GM12865 (cell line): Measurements from ENCODE around the gene INCA1.
A peak's percentile ranks its signal among the peaks of the same experiment; 100 is the strongest.

Source experiments
- DNase-seq: peaks from one replicate; pipeline ENCODE4 v3.0.0; 2010; ENCODE audit warnings: low read depth
- H3K4me3 ChIP-seq: 2 replicates; pipeline ENCODE4 v1.5.1; 2011; ENCODE audit warnings: mild to moderate bottlenecking, low read depth, low read length, control low read depth
- CTCF ChIP-seq: IDR thresholded peaks from 2 replicates; pipeline ENCODE4 v1.5.1; 2011; ENCODE audit warnings: low read length, control low read depth, low read depth, inconsistent platforms; ENCODE audit not compliant: insufficient read depth; ENCODE audit errors: missing control alignments

The INCA1 gene

DNA sequence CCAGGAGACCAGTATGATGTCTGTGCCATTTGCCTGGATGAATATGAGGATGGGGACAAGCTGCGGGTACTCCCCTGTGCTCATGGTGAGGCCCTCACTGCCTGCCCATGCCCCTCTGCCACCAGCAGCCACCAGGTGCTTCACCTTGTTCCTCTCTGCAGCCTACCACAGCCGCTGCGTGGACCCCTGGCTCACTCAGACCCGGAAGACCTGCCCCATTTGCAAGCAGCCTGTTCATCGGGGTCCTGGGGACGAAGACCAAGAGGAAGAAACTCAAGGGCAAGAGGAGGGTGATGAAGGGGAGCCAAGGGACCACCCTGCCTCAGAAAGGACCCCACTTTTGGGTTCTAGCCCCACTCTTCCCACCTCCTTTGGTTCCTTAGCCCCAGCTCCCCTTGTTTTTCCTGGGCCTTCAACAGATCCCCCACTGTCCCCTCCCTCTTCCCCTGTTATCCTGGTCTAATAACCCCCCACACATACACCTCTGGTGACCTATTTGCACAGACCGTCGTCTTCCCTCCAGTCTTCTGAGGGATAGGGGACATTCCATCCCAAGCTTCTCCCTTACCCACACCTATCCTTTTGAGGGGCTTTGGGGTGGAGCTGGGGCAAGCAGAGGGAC is 52.7 kb downstream of the INCA1 start:
- no peak for TF ChIP-seq CTCF
- peak overlapping the region; percentile 81 for H3K4me3 ChIP-seq

DNA sequence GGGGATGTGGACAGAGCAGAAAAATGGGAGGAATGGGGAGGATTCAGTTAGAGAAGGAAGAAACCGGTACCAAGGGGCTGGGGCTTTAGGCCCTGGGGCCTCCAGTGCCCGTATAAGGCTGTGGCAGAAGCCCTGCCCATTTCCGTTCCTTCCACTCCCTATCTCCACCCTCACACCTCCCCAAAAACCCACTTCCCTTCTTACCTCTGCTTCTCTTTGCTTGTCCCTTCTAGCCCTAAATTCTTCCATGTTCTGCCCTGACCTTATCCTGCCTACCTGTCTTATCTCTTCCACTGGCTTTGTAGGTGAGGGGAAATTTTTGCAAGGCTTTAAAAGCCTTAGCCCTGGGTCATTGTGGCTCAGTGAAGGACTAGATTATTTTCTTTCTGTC is 53.2 kb downstream of the INCA1 start:
- H3K4me3 ChIP-seq = peak overlapping the region; percentile 81
- DNase-seq = peak; percentile 87
- no peak for TF ChIP-seq CTCF

More for the DNA sequence above, 52.7 kb downstream of the INCA1 start:
- DNase-seq = peak; percentile 75

GRCh38 chr17:4942760-4943508 is 54.4 kb downstream of the INCA1 start:
- DNase-seq = no peak
- H3K4me3 ChIP-seq = no peak overlapping the region
- no peak for TF ChIP-seq CTCF

DNA sequence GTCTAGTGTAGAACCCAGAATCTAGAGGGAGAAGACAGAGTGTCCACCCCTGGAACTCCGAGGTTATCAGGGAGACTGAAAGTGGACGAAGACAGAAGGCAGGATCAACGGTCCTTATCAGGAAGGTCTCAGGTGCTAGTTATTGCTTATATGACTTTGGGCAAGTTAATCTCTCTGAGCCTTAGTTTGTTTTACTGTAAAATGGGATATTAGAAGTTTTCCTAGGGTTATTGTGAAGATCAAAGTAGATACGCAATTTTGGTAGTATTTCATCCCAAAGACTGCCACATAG is 56.1 kb downstream of the INCA1 start:
- DNase-seq = no peak
- H3K4me3 ChIP-seq = peak overlapping the region; percentile 97

GRCh38 chr17:4940555-4941318 is 56.6 kb downstream of the INCA1 start:
- no peak for TF ChIP-seq CTCF
- DNase-seq = peak; percentile 67
- H3K4me3 ChIP-seq = peak overlapping the region; percentile 97

More for the DNA sequence above, 56.1 kb downstream of the INCA1 start:
- TF ChIP-seq CTCF = no peak

DNA sequence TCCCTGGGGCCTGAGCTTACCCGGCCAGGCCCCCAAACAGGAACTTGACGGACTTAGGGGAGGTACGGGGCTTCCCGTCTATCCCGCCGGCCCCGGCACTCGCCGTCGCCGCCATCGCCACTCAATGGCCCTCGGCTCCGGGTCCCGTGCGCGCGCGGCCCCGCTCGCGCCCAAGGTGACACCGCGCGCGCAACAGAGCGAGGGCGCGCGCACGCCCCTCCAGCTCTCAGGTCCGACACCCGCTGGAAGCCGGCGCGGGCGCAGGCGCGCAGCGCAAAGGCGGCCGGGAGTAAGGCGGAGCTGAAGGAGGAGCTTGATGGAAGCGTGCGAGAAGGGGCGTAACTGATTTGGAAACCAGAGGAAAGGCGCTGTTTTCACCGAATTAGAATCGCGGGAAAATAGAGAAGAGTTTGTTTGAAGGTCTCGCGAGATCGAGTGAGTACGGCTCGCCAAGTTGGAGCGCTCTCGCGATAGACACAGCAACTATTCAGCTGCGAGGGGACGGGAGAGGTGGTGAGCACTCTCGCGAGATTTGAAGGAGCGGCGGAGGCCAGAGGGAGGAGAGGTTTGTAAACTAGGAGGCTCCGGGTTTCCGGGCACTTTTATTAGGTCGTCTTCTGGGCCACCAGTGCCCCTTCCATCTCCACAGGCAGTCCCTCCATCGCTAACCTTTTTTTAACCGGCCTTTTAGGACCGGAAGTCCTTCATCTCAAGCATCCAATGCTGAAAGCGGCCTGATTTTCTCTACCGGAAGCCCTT is 57.3 kb downstream of the INCA1 start, which contains the start of the genes RNF167 and SLC25A11:
TSS of gene RNF167 (plus strand) at position 473 of the 759 bp plus-strand sequence. CDS start 642 bp downstream, outside the sequence.
TSS of gene SLC25A11 (minus strand) at position 251 of the 759 bp plus-strand sequence. CDS start at position 115, 136 bp downstream.
- peak; percentile 100 for DNase-seq
- no peak for TF ChIP-seq CTCF
- H3K4me3 ChIP-seq = peak within 1 kb of the TSS; percentile 97
